ENCODE data around the gene LATS1.

- TF ChIP-seq CTCF (IDR thresholded peaks at IDR 0.05), result no peak
- TF ChIP-seq POLR2A (IDR thresholded peaks at IDR 0.05), result no peak
- no peak for TF ChIP-seq EP300 (IDR thresholded peaks at IDR 0.05)
These were observed 103.6 kb downstream of the LATS1 start for GRCh38 chr6:149614337-149614736.

All from upper lobe of left lung (tissue), 4 donors.